ENCODE measurements around the gene STRIP2.
"Not testable (repeated sequence)": the region's sequence is repeated elsewhere in the genome, so short reads cannot be mapped to it uniquely, and the experiment has no call there.

STRIP2 gene

DNA sequence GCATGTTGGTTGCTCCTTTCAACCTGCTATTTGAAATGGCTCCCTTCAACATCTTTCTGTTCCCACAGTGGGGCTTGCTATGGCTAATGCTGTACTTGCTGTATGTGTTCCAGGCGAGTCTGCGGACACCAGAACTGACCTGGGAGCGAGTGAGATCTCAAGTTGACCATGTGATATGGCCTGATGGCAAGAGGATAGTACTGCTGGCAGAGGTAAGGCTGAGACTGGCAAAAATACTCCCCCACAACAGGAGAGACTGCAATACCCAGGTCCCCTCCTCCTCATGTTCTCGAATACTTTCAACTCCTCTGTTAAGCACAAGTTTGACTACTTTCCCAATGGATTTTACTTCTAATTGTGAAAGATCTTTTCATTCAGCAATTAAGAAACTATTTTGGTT is 11.5 kb upstream of the STRIP2 start:
- no peak for DNase-seq

DNA sequence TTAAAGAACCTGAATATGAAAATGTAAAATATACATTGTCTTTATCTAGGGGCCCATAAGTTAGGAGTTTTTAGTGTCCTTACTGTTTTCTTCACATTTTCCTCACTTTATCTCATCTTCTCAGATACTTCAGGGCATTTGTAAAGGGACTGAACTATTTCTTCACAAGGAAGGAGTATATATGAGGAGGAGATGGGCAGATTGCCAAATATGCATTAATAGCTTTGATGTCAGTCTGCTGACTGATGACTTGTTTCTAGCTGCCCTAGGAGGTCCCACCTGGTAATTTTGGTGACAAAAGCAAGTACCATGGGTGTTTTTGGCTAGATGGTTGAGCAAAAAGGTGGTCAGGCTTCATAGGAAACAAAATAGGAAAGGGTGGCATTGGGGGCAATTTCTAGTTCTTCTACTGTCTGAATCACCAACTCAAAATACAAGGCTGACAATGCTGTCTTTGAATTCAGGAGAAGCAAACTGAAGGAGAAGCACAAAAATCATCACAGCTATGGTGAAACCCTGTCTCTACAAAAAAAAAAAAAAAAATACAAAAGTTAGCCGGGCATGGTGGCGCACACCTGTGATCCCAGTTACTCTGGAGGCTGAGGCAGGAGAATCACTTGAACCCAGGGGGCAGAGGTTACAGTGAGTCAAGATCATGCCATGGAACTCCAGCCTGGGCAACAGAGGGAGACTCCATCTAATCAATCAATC is 10.4 kb upstream of the STRIP2 start:
- DNase-seq, result no peak

DNA sequence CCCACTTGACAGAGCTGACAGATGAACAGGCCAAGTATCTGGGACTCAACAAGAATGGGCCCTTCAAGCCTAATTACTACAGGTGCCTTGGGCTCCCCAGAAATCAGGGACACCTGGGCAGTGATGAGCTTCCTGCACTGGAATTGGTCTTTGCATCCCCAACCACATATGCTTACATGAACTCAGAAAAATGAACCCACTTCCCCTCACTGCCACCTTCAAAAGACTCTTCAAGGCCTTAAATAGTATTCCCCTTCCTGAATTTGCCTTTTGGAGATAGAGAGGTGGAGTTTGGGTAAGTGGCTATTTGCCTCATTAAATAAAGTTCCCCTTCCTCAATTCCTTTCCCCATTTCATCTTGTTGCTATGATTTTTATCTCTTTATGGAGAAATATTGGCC is 7.8 kb upstream of the STRIP2 start:
- DNase-seq, result no peak

DNA sequence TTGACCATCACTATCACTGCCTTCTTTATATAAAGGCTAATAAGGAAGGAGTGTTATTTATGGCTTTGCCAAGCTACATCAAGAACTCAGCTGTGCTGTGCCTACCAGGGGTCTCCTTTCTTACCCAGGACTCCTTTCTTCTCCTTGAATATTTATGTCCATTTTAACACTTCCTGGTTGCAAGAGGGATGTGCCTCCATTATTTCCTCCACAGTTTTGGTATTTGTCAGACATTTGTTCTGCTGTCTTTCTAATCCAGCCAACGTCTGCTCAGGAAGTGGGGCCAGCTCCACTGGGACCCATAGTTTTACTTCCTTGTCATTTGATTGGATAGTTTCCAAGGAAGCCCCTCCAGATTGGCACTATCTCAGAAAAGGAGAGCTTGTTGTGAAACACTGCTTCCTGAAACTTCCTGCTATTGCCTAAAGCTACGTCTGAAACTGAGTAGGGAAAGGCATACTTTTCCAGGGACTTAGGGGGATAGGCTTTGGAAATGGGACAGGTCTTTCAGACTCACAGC is 6.6 kb upstream of the STRIP2 start:
- no peak for DNase-seq

DNA sequence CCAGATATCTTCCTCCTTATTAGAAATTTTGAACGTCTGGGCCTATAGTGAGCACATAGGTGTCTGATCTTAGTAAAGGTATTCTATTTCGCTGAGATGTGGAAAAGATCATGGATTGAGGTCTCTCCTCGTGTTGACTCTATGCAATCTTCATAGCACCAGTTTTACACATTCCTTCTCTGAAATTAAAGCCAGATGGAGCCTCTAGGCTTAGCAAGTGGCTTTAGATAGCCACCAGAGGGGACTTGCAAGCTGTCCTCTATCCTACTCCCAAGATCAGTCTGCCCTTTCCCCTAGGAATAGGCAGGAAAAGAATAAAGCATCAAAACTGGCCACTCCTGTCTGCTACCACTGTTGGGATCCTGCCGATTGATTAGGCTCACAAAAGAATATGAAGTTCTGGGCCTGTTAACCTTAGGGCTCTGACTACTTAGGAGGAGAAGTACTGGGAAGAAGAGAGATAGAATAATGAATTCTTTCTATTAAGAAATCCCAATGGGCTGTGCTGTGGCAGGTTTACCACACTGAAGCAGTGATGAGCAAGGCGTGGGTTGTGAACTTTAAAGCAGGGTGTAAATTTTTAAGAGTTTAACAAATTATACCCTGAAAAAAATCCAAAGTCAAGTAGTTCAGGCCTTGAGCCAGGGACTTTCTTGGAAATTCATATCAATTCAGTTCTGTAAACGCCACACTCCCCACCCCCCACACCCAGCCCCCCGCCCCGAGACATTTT is 2.2 kb upstream of the STRIP2 start:
- no peak for DNase-seq

DNA sequence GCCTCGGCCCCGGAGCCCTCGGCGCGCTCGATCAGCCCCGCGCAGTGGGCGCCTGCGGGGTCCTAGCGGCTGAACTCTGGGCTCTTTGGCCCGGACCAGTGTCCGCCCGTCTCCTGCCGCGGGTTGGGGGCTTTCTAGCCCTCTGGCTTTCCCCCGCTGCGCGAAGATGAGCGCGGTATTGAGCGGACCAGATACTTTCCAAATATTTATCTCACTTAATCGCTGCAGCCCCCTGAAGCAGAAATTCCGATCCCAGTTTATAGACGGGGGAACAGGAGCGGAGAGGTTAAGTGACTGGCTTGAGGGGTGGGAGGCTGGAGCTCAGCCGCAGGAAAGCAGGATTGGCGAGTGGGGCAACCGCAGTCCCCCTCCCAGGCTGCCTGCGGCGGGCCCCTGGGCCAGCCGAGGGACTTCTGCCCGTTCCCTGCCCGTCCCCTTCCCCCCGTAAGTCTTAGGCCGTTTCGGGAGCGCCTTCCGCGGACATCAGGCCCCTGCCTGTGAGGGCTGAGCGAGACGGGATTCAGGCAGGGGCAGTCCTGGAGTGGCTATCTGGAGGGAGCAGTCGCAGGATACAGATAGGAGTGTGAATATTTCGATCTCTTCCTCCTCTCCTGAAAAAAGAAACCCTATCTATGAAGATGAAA is 565 bp downstream of the STRIP2 start:
- no peak for DNase-seq

DNA sequence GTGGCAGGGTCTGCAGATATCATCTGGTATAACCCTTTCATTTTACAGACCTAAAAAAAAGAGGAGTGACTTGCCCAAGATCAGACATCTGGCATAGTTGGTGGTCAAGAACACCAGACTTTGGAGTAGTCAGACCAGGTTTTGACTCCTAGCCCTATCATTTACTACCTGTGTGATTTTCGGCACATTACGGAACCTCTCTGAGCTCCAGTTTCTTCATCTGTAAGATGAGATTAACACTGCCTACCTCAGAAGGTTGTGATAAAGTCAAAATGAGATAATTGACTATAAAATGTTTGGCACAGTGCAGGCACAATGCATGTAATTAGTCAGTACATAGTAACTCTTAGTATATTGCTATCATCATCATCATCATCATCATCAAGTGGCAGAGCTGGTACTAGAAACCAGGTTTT is 1.2 kb downstream of the STRIP2 start:
- no peak for DNase-seq

DNA sequence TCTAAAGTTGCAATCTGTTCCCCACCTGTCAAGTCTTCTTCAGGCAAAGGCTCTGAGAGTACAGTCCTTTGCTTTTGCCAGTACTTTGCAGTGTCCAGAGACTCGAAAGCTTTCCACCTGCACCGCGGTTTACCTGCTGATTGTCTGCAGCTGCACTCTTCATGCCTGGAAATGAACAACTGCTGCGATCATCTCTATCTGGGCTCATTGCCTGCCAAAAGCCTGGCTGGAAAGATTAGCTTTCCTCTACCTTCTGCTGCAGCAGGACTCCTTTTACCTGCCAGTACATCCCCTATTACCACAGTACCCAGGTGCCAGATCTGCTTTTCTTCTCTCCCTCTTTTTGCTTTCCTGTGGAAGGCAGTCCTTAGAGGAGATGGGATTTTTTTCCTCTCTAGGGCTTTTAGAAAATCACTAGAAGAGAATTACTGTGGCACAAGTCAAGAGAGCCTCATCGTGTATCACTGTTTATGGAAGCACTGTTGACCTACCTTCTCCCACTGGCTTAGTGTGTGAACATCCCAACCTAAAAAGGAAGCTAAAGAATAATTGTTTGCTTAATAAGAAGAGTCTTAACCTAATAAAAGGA is 2.2 kb downstream of the STRIP2 start:
- DNase-seq, result no peak

DNA sequence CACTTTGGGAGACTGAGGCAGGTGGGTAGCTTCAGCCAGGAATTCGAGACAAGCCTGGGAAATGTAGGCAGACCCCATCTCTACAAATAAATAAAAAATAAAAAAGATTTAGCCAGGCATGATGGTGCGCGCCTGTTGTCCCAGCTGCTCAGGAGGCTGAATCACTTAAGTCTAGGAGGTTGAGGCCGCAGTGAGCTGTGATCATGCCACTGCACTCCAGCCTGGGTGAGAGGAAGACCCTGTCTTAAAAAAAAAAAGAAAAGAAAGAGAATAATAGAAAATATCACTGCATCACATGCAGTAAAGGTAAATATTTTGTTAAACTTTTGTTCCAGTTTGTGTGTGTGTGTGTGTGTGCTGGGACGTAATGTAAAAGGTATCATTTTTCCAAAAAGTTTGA is 3.0 kb downstream of the STRIP2 start:
- no peak for DNase-seq

DNA sequence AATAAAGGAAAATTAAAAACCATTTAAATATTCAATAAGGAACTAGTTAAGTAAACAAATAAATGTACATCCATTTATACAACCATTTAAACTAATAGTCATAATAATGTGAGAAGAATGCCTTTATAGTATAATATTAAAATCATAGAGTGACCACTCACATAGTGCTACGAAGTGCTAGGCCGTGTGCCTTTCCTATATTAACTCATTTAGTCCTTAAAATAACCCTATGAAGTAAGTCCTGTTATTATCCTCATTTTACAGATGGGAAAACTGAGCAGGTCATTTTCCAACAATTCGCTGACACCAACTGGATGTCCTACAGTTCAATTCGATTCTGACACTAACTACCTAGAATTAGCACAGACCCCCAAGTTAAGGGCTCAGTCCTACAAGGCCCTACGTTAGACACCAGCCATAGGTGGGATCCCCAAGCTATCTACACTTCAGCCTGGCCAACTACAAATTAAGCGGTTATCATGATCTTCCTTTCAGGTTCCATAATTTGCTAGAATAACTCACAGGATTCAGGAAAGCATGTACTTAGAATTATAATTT is 4.1 kb downstream of the STRIP2 start:
- DNase-seq, result no peak

DNA sequence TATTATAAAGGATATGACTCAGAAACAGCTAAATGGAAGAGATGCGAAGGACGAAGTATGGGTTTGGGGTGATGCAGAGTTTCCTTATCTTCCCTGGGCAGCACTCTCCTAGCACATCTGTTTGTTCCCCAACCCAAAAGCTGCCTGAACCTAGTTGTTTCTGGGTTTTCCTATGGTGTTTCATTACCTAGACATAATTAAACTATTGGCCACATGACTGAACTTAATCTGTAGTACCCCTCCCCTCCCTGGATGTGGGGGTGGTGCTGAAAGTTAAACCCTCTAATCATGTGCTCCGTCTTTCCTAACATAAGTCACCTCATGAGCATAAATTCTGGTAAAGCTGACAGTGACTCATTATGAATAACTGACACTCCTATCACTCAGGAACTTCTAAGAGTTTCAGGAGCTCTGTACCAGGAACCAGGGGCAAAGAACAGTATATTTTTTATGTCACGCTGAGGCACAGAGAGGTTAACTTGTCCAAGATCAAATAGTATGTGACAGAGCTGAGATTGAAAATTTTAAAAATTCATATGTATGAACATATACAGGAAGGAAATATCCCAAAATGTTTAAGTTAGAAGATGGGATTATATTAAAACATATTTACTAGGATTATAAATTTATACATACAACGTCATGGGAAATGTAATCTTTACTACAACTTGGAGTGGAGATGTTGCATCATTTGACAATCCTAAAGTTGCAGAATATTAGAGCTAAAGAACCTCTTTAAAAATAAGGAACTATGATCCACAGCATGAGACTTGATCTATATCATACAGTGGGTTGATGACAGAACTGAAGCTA is 4.8 kb downstream of the STRIP2 start:
- DNase-seq, result no peak

DNA sequence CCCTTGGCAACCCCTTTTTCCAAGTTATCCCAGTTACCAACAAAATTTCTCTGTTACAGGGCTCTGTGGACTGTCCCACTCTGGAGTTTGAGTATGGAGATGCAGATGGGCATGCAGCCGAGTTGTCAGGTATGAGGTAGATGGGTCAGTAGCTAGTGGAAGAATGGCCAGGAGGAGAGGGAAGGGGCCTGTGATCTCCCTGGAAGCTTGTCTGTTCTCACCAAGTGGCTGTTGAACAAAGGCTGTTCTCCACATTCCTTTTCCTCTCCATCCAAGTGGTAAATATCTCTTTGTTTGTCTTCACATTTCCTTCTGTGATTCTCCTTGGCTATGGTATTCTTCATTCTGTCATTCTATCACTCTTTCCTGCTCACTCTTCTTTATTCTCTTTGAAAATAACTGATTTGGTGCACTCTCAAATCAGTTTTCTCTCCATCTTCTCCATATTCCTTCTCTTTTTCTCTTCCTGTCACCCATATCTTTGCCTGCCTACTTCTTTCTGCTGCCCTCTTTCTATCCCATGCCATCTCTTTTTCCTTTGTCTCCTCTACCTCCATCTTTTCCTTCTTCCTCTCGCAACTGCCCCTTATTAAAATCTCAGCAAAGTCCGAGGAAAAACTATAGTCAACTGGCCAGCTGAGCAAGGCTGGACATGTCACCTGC is 5.9 kb downstream of the STRIP2 start:
- DNase-seq, result no peak

DNA sequence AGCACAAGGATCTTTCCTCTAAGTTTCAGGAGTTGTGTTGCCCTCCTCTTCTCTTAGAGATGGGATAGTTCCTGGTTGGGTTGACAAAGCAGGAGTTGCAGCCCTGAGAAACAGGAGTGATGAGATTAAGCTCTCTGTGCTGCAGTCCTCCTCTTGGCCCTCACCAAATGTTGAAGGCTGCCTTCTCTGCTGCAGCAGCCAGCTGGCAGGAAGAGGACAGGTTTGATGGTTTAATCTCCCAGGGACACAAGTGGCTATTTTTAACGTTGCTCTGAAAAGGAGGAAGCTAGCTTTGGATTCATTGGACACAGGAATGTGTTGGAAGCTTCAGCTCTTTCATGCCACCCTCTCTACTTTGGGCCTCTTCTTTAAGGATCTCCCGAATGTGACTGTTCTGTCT is 9.4 kb downstream of the STRIP2 start:
- DNase-seq, result no peak

DNA sequence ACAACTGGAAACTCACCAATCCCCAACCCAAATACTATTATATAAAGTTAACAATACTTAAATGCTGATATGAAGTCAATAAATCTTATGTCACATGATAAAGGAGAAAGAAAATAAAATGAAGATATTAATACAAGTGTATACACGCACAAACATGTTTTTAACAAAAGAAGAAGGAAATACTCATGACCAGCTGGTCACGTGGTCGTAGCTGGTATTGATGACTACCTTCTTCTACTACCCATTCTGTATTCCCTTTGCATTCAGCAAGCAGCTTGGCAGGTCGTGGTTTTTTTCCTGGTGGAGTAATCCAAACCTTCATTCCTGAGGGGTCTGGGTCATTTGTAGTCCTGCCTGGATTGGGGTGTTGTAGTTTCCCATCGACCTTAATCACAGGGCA is 10.5 kb downstream of the STRIP2 start:
- DNase-seq, result not testable (repeated sequence)

DNA sequence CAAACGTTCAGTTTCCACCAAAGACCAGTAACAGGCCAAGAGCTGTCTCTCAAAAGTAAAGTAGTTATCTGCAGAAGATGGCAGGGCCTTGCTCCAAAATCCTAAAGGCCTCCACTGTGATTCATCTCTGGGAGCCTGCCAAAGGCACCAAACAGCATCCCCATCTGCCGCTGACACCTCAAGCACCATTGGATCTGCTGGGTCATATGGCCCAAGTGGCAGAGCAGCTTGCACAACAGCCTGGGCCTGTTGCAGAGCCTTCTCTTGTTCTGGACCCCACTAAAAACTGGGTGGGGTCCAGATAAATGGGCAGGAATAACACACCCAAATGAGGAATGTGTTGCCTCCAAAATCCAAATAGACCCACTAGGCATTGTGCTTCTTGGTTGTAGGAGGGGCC is 12.7 kb downstream of the STRIP2 start:
- DNase-seq, result not testable (repeated sequence)

DNA sequence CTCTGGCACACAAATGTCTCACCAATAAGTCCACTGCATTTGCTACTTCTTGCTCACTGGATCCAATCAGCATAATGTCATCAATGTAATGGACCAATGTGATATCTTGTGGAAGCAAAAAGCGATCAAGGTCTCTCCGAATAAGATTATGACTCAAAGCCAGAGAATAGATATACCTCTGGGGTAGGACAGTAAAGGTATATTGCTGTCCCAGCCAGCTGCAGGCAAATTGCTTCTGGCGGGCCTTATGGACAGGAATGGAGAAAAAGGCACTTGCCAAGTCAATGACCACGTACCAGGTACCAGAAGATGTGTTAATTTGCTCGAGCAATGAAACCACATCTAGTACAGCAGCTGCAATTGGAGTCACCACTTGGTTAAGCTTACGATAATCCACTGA is 13.2 kb downstream of the STRIP2 start:
- DNase-seq, result not testable (repeated sequence)

DNA sequence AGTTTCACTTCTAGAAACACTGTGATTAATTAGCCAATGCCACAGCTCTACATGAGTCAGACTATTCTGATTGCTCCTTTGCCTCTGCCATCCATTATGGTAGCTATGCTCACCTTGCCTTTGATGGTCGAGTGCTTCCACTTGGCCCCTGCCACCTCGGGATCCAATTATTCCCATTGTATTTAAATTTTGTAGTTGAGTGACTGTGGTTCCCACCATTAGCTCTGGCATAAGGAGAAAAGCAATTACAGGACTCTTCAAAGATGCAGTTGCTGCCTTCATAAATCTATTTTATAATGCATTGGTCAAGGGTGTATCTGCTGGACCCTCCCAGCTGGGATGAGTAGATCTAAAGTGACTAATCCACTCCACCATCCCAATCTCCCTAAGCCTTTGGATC is 14.4 kb downstream of the STRIP2 start:
- not testable (repeated sequence) for DNase-seq

DNA sequence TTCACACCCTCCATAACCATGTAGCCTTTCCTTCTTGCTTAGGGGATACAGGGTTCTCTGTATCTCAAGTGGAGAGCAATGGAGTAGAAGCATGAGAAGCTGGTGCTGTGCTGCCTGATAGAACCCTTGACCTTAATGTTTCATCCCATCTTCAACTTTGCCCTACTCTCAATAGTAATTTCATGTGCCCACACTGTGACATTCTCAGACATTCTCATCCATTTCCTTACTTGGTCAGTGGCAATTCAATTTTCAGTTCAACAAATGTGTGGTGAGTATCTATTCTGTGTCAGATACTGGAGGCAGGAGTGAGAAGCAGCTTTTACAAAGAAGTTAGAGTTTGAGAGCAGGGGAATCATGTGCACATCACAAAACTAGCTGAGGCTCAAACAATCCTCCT is 16.1 kb downstream of the STRIP2 start:
- no peak for DNase-seq

DNA sequence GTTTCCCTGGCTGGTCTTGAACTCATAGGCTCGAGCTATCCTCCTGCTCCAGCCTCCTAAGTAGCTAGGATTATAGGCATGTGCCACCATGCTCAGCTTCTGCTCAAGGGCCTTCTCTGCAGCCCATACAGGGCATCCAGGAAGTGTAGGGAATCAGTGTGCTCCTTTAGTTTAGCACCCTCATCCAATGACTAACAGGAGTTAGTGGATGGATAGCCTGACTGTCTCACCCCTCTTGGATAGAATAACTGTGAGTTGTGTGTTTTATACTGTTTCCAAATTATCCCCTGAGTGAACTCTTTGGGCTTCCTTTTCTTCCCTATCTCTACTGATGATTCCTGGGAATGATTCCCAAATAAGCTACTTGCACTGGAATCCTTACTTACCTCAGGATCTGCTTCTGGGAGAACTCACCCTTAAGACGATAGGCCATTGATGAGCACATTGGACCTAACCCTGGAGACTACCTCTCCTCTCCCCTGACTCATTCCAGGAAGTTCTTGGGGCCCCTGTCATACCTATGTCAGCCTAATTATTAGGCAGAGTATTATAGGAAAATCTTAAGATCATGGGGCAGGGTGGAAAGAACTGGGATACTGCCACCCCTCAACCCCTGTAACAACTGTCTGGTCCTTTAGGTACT is 18.5 kb downstream of the STRIP2 start:
- no peak for DNase-seq

DNA sequence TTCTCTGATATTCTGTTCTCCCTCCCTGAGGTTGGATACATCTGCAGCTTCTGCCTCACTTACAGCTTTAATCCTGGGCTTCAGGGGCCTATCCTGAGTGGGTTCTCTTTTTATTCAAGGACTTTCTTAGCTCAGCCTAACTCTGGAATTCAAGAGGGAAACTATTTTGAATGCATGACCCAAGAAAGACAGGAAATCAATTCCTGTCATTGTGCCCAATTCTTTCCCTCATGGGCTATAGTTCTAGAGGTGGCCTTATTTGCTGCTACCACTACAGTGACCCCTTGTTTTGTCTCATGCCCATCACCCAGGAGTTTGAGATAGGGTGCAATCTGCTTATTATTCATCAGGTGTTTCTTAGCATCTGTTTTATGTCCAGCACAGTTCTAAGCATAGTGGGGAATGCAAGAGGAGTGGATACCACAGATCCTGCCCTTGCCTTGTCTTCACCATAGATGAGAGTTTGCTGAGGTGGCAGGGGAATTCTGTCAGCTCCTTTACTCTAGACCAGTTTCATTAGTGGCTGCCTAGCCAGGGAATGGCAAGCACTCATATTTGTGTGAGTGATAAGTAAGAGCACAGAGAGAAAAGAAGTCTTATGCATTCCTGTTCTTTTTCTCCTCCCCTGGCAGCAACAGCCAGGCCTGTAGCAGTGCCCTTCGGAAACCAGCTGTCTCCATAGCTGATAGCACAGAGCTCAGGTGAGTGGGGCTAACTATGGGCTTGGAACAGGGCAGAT is 19.4 kb downstream of the STRIP2 start:
- no peak for DNase-seq

DNA sequence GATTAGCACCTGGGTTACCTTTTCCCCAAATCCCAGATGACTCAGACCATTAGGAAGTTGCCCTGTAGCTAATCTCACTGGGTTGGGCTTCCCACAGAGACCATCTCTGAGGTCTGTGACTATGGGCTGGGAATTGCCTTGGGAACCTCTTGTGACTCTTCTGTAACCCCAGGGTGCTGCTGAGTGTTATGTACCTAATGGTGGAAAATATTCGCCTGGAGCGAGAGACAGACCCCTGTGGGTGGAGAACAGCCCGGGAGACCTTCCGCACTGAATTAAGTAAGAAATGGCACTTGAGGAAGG is 20.0 kb downstream of the STRIP2 start:
- no peak for DNase-seq

Measured in SHP77 treated with DMSO at 0.1 percent for 48 hours (cell line).